RWPE1 (cell line): ENCODE measurements around the gene NADK2.

Source experiments
- CTCF ChIA-PET: fragments of 350-600 bp; sonication (Branson Sonifier 250); formaldehyde crosslinking; extraction: SDS; loops from one replicate; lab custom pipeline; 2021; lab: Yijun Ruan, JAX
- POLR2A ChIA-PET: fragments of 400-600 bp; formaldehyde crosslinking; extraction: SDS; loops from one replicate; lab custom pipeline; 2020; ENCODE audit warnings: antibody characterized with exemption; ENCODE audit not compliant: low non-redundant PET; lab: Yijun Ruan, JAX
- DNase-seq: peaks from one replicate; pipeline ENCODE4 v3.0.0; 2012; ENCODE audit warnings: low spot score
- H3K27ac ChIP-seq: fragments of 450-650 bp; 2 replicates; pipeline ENCODE4 v1.5.1; 2017
- TF ChIP-seq, protein P1 (sequence below): fragments of 450-650 bp; conservative IDR thresholded peaks from 2 replicates; pipeline ENCODE4 v1.5.1; 2017; ENCODE audit warnings: low read depth, mild to moderate bottlenecking

NADK2 gene

GRCh38 chr5:36240779-36241630, 720 bp downstream of the NADK2 start:
- ChIA-PET CTCF (interaction anchor here (0.5 to 1.8 kb wide), 9 partner anchors 13 to 1585 kb away, joined by 3 to 13 read pairs (median 3); no protein-coding TSS in a partner anchor), POLR2A (interaction anchor here (0.6 kb wide), 1 partner anchor 146 kb away, joined by 3 read pairs; no protein-coding TSS in a partner anchor)
- H3K27ac ChIP-seq, result peak overlapping the region; percentile 91
- TF ChIP-seq, protein P1, sequence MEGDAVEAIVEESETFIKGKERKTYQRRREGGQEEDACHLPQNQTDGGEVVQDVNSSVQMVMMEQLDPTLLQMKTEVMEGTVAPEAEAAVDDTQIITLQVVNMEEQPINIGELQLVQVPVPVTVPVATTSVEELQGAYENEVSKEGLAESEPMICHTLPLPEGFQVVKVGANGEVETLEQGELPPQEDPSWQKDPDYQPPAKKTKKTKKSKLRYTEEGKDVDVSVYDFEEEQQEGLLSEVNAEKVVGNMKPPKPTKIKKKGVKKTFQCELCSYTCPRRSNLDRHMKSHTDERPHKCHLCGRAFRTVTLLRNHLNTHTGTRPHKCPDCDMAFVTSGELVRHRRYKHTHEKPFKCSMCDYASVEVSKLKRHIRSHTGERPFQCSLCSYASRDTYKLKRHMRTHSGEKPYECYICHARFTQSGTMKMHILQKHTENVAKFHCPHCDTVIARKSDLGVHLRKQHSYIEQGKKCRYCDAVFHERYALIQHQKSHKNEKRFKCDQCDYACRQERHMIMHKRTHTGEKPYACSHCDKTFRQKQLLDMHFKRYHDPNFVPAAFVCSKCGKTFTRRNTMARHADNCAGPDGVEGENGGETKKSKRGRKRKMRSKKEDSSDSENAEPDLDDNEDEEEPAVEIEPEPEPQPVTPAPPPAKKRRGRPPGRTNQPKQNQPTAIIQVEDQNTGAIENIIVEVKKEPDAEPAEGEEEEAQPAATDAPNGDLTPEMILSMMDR, result no peak
- DNase-seq, result peak; percentile 60

DNA sequence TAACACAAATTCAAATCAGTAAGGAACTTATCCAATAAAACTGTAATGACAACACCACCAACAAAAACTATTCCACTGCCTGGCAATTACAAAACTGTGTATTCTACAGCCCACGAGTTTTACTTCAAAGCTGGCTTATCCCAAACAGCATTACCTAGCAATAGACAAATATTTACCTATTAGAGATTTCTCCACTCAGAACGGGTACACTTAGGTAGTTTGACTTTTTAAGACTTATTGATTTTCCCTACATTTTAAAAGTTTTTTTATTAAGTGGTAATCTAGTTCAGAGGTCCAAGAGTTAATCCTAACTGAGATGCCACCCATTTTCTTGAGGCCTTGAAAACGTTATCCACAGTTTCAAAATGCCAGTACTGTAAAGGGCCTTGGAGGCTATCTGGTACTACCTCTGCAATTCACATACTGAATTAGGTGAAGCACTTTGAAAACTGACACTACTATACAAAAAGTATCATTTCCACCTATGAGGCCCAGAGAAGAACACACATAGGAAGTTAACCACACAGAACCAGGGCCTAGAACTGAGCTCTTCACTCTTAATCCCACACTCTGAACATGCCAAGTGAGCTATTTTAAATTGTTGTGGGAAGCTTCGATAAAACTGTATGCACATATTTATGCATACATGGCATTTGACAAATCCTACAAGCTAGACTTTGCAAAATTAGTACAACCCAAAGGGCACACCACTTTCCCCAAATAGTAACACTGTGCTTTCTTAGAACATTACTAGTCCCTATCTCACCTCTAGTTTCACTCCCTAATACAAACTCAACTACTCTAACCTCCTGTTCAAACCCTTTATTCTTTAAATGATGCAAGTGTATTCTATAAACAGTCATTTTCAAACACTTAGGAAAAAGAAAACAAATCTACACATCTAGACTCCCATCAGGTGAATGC, 2.1 kb downstream of the NADK2 start:
- POLR2A ChIA-PET, result no interaction called here
- CTCF ChIA-PET, result interaction anchor here (1.0 kb wide), 1 partner anchor 384 kb away, joined by 3 read pairs; no protein-coding TSS in a partner anchor
- DNase-seq, result no peak
- TF ChIP-seq, protein P1, result no peak
- H3K27ac ChIP-seq, result no peak overlapping the region

DNA sequence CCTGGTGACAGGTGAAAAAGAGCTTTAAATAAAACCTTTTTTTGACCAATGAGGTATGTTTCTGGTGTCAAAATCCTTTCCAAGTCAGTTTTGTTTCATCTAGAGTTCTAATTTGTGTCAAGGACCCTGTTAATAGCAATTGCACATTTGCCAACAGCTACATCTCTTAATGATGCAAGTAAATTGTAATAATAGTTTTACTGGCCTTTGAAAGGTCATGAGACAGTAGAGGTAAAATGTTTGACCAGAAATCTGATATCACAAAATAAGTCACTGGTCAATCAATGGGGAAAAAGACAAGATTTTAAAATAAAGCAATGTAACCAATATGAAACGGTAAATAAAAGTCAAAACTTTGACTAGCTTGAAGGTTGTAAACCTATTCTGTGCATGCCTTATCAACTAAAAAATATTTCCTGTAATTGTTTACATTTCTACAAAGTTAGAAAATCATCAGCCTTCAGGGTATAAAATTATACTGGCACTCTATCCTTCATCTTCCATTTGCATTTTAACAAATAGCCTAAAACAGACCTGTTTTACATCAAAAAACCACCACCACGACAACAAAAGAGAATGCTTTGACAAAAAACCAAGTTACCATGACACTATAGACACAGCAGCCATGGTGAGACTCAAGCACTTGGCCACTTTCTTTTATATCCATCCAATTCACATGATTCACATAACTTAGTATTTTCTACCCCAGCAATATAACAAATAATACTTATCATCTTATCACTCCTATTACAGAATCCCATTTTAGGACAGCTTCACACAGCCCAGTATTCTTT, 3.0 kb downstream of the NADK2 start:
- H3K27ac ChIP-seq, result no peak overlapping the region
- TF ChIP-seq, protein P1, result no peak
- DNase-seq, result no peak
- CTCF ChIA-PET, result no interaction called here
- POLR2A ChIA-PET, result no interaction called here

GRCh38 chr5:36237751-36238150, 4.0 kb downstream of the NADK2 start:
- ChIA-PET CTCF (no interaction called here), POLR2A (no interaction called here)
- DNase-seq, result no peak
- no peak overlapping the region for H3K27ac ChIP-seq
- TF ChIP-seq, protein P1, result no peak

- no peak overlapping the region for H3K27ac ChIP-seq
- DNase-seq, result no peak
- POLR2A ChIA-PET, result no interaction called here
- CTCF ChIA-PET, result no interaction called here
- TF ChIP-seq, protein P1, result no peak
Observed at GRCh38 chr5:36236801-36237200, 4.9 kb downstream of the NADK2 start.
